Thymus (tissue), 11 donors: Measurements from ENCODE around the gene PHIP. TPM values are rescaled to one million over a fixed set of nuclear protein-coding genes. Genes with fewer than 3 reads are reported as not detected.

Experiments
- DNase-seq, 9 donors: peaks; one replicate each; pipeline ENCODE4 v3.0.0-alpha.2; 2013; ENCODE audit warnings: low spot score in 9 of 9, low read depth in 6 of 9, missing footprints in 1 of 9
- H3K27ac ChIP-seq, 2 donors: one replicate each; pipeline ENCODE4 v1.5.1; 2013; ENCODE audit warnings: control low read depth in 1 of 2, low read depth in 1 of 2, low read length in 1 of 2, mild to moderate bottlenecking in 1 of 2, moderate library complexity in 1 of 2
- H3K27me3 ChIP-seq, 2 donors: one replicate each; pipeline ENCODE4 v1.5.1; 2013; ENCODE audit warnings: low read length in 1 of 2; ENCODE audit not compliant: control insufficient read depth in 2 of 2, insufficient read depth in 1 of 2
- H3K36me3 ChIP-seq, 2 donors: one replicate each; pipeline ENCODE4 v1.5.1; 2013; ENCODE audit warnings: low read length in 1 of 2, mild to moderate bottlenecking in 1 of 2, moderate library complexity in 1 of 2; ENCODE audit not compliant: control insufficient read depth in 2 of 2, insufficient read depth in 2 of 2
- H3K4me1 ChIP-seq, 2 donors: one replicate each; pipeline ENCODE4 v1.5.1; 2013; ENCODE audit warnings: low read length in 2 of 2; ENCODE audit not compliant: control insufficient read depth in 2 of 2, insufficient read depth in 2 of 2
- H3K4me3 ChIP-seq, 2 donors: one replicate each; pipeline ENCODE4 v1.5.1; 2013; ENCODE audit warnings: low read length in 2 of 2, control low read depth in 1 of 2, mild to moderate bottlenecking in 1 of 2
- H3K9me3 ChIP-seq, 2 donors: one replicate each; pipeline ENCODE4 v1.5.1; 2013; ENCODE audit warnings: low read length in 1 of 2, mild to moderate bottlenecking in 1 of 2; ENCODE audit not compliant: control insufficient read depth in 2 of 2, insufficient read depth in 1 of 2
- WGBS: extraction: QIAGEN DNeasy Blood & Tissue Kit; methylation state at CpG from one replicate; pipeline ENCODE4 v1.1.7; 2013; 5-methylcytosine and 5-hydroxymethylcytosine counted together
- polyA plus RNA-seq: library from polyadenylated mRNA; stranded (reverse); fragments of 200-250 nt; gene quantifications from one replicate; pipeline ENCODE4 v1.2.3, GENCODE V29; 2013
- total RNA-seq: library from RNA; stranded (reverse); fragments of 120-200 nt; gene quantifications from one replicate; pipeline ENCODE4 v1.2.4, GENCODE V29; 2013
- donor health status: healthy.

The PHIP gene
- total and polyA plus RNA-seq, 2 donors: 16.8 to 25.5 TPM

- Histone ChIP-seq H3K9me3 (no peaks in the 10 kb centered on the region), H3K27me3 (no peaks in the 10 kb centered on the region), H3K36me3 (peaks cover 7 to 54% of the 10 kb centered on the region in 2 donors), H3K4me1 (no peaks in the 10 kb centered on the region), H3K4me3 (no peak overlapping the region), H3K27ac (no peak overlapping the region)
- 100% methylated on average over 1 of the region's 1 CpG for WGBS
- no peak for DNase-seq
Observed at GRCh38 chr6:79057746-79058145, 20.3 kb downstream of the PHIP start.

DNA sequence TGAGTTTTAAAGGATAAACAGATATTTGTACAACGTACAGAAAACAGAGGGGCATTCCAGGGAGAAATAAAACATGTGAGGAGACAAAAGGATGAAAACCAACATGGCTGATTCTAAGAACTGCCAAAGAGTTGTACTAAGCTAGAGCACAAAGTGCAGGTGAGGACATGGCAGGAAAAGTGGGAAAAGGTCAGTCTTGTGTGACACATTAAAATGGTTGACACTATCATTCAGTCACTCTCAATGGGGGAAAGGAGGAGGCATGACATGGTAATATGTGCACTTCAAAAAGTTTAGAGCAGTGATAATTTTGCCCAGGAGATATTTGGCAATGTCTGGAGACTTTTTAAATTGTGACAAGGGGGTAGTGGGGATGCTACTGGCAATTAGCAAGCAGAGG is 21.8 kb downstream of the PHIP start:
- Histone ChIP-seq H3K27ac (no peak overlapping the region), H3K36me3 (peaks cover 11 to 63% of the 10 kb centered on the region in 2 donors), H3K27me3 (no peaks in the 10 kb centered on the region), H3K4me3 (no peak overlapping the region), H3K9me3 (no peaks in the 10 kb centered on the region), H3K4me1 (no peaks in the 10 kb centered on the region)
- no peak for DNase-seq
- WGBS: 100% methylated on average over 1 of the region's 1 CpG

DNA sequence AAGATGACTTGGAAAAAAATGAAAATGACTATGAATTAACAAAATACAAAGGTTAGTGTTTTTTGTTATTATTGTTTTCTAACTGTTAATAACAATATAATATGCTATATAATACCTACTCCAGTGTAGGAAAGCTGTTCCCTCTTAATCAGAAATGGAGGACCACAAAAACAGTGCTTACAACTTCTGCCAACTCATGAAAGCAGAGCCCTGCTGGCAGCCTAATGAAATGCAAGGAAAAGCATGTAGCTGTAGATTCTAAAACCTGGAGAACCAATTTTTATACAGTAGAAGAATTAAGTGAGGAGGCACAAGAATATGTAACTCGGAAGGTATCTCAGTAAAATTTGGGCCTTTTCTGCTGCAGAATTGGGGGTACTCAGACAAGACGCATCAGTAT is 29.4 kb downstream of the PHIP start:
- Histone ChIP-seq H3K36me3 (peaks cover 10 to 39% of the 10 kb centered on the region in 2 donors), H3K27me3 (no peaks in the 10 kb centered on the region), H3K4me3 (no peak overlapping the region), H3K4me1 (no peaks in the 10 kb centered on the region), H3K9me3 (no peaks in the 10 kb centered on the region), H3K27ac (no peak overlapping the region)
- WGBS: 98% methylated on average over 2 of the region's 2 CpGs
- DNase-seq: peak in 3 of 9 donors; percentile 1 to 27 (median 5)

DNA sequence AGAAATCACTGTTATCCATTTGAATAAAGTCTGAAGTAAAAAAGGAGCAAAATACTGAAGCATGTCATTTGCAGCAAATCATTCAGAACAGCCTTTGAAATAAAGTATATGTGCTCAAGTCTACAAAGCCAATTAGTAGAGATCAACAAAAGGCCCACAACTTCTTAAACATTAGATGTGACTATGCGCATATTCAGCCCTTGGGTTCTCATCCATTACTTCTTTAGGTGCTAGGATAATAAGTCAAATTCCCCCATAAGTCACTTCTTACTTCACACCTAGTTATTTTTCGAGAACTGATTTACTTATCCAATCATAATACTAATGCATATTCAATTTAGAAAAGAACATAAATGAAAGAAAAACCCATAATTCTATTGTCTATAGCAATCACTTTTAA is 31.0 kb downstream of the PHIP start:
- no peaks in the 10 kb centered on the region for H3K4me1 ChIP-seq
- no peak for DNase-seq
- 97% methylated on average over 2 of the region's 2 CpGs for WGBS
- peaks cover 5 to 35% of the 10 kb centered on the region in 2 donors for H3K36me3 ChIP-seq
- H3K27ac ChIP-seq: no peak overlapping the region
- no peaks in the 10 kb centered on the region for H3K9me3 ChIP-seq
- no peaks in the 10 kb centered on the region for H3K27me3 ChIP-seq
- H3K4me3 ChIP-seq: no peak overlapping the region

DNA sequence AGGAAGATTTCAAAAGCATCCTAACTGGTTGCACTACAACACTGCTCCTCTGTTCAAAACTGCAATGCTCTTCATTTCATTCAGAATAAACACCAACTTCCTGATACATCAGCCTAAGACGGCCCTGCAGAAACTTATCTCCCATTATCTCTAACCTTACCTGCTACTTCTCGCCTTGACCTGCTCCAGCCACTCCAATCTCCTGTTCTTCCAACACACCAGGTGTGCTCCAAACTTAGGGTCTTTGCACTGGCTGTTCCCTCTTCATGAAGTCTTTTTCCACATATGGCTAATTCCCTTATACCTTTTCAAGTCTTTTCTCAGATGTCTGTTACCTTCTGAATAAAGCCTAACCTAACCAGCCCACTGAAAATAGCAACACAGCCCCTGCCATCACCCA is 32.1 kb downstream of the PHIP start:
- no peak for DNase-seq
- WGBS: 88% methylated on average over 2 of the region's 2 CpGs
- Histone ChIP-seq H3K27ac (no peak overlapping the region), H3K4me1 (peaks cover 0 to 2% of the 10 kb centered on the region in 2 donors), H3K9me3 (no peaks in the 10 kb centered on the region), H3K27me3 (no peaks in the 10 kb centered on the region), H3K4me3 (no peak overlapping the region), H3K36me3 (peaks cover 3 to 34% of the 10 kb centered on the region in 2 donors)

DNA sequence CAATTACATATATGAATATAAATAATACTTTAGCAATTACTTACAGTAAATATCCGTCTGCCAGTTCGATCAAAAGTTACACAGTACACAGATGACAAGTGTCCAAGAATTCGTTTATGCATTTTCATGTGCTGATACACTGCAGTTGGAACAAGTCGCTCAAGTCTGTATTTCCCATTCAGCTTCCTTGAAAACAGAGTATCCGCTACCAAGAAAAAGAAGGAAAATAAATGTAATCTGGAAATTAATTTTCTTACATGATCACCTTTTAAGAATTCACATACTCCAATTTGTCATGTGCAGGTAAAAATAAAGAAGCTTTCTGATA is 35.3 kb downstream of the PHIP start:
- Histone ChIP-seq H3K27me3 (no peaks in the 10 kb centered on the region), H3K36me3 (peaks cover 3 to 40% of the 10 kb centered on the region in 2 donors), H3K4me1 (peaks cover 0 to 2% of the 10 kb centered on the region in 2 donors), H3K9me3 (no peaks in the 10 kb centered on the region), H3K27ac (no peak overlapping the region), H3K4me3 (no peak overlapping the region)
- WGBS: 87% methylated on average over 5 of the region's 5 CpGs
- no peak for DNase-seq

GRCh38 chr6:79042088-79042798 is 35.8 kb downstream of the PHIP start:
- H3K36me3 ChIP-seq: peaks cover 3 to 45% of the 10 kb centered on the region in 2 donors
- WGBS: 34% methylated on average over 1 of the region's 1 CpG
- H3K4me1 ChIP-seq: peaks cover 0 to 2% of the 10 kb centered on the region in 2 donors
- H3K4me3 ChIP-seq: no peak overlapping the region
- no peak overlapping the region for H3K27ac ChIP-seq
- H3K27me3 ChIP-seq: no peaks in the 10 kb centered on the region
- DNase-seq: no peak
- H3K9me3 ChIP-seq: no peaks in the 10 kb centered on the region

- DNase-seq: peak in 1 of 9 donors; percentile 28
- H3K4me1 ChIP-seq: peaks cover 0 to 2% of the 10 kb centered on the region in 2 donors
- H3K4me3 ChIP-seq: no peak overlapping the region
- no peak overlapping the region for H3K27ac ChIP-seq
- no peaks in the 10 kb centered on the region for H3K27me3 ChIP-seq
- no peaks in the 10 kb centered on the region for H3K9me3 ChIP-seq
- H3K36me3 ChIP-seq: peaks cover 0 to 39% of the 10 kb centered on the region in 2 donors
Observed at GRCh38 chr6:79040083-79040482, 38.0 kb downstream of the PHIP start.

DNA sequence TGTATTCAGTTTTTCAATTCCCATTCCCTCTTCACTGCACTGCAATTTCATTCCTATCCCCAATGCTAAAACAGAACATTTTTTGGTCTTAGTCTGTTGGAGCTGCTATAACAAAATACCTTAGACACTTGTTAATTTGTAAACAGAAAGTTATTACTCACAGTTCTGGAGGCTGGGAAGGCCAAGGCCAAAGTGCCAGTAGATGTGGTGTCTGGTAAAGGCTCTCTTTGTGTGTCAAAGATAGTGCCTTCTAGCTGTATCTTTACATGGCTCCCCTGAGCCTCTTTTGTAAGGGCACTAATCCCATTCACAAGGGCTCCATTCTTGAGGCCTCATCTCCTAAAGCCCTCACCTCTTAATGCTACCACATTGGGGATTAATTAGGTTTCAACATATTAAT is 40.0 kb downstream of the PHIP start:
- H3K4me1 ChIP-seq: peaks cover 0 to 2% of the 10 kb centered on the region in 2 donors
- H3K9me3 ChIP-seq: no peaks in the 10 kb centered on the region
- no peaks in the 10 kb centered on the region for H3K27me3 ChIP-seq
- H3K4me3 ChIP-seq: no peak overlapping the region
- peaks cover 0 to 42% of the 10 kb centered on the region in 2 donors for H3K36me3 ChIP-seq
- DNase-seq: no peak
- no peak overlapping the region for H3K27ac ChIP-seq
